Endothelial cell (in vitro differentiated cells): Measurements from ENCODE around the gene MAT1A. TPM values are rescaled to one million over a fixed set of nuclear protein-coding genes. Genes with fewer than 3 reads are reported as not detected.
"Not testable (repeated sequence)": the region's sequence is repeated elsewhere in the genome, so short reads cannot be mapped to it uniquely, and the experiment has no call there.

Experiments
- DNase-seq: peaks from one replicate; pipeline ENCODE4 v3.0.0; 2021; ENCODE audit warnings: low spot score
- H3K27ac Mint-ChIP-seq: one replicate; pipeline ENCODE4 v1.8.0; 2021; ENCODE audit warnings: mixed read lengths, inconsistent platforms; ENCODE audit not compliant: unreplicated experiment
- H3K27me3 Mint-ChIP-seq: one replicate; pipeline ENCODE4 v1.8.0; 2021; ENCODE audit warnings: mild to moderate bottlenecking, moderate library complexity, mixed read lengths, inconsistent platforms; ENCODE audit not compliant: unreplicated experiment
- H3K36me3 Mint-ChIP-seq: one replicate; pipeline ENCODE4 v1.8.0; 2021; ENCODE audit warnings: mild to moderate bottlenecking, low read depth, mixed read lengths, inconsistent platforms; ENCODE audit not compliant: unreplicated experiment
- H3K4me1 Mint-ChIP-seq: one replicate; pipeline ENCODE4 v1.8.0; 2021; ENCODE audit warnings: mild to moderate bottlenecking, mixed read lengths, inconsistent platforms; ENCODE audit not compliant: unreplicated experiment
- H3K4me3 Mint-ChIP-seq: one replicate; pipeline ENCODE4 v1.8.0; 2021; ENCODE audit warnings: mild to moderate bottlenecking, mixed read lengths, inconsistent platforms; ENCODE audit not compliant: unreplicated experiment
- H3K9me3 Mint-ChIP-seq: one replicate; pipeline ENCODE4 v1.8.0; 2021; ENCODE audit warnings: mixed read lengths, inconsistent platforms; ENCODE audit not compliant: unreplicated experiment
- total RNA-seq: library from RNA; stranded (reverse); fragmentation: NEBNext Ultra II Directional; extraction: Animal tissue kit (Norgen Biotek cat#: 25700); gene quantifications from one replicate; pipeline ENCODE4 v1.2.1, GENCODE V29; 2021; ENCODE audit not compliant: unreplicated experiment
- TF ChIP-seq, protein P1 (sequence below): fragments of 200-600 bp; sonication (generic); IDR thresholded peaks from one replicate; pipeline ENCODE4 v1.5.0; 2021; ENCODE audit warnings: antibody characterized with exemption; ENCODE audit not compliant: unreplicated experiment

The MAT1A gene
- total RNA-seq, 1 donor from 2014 or later = 0.64 TPM

DNA sequence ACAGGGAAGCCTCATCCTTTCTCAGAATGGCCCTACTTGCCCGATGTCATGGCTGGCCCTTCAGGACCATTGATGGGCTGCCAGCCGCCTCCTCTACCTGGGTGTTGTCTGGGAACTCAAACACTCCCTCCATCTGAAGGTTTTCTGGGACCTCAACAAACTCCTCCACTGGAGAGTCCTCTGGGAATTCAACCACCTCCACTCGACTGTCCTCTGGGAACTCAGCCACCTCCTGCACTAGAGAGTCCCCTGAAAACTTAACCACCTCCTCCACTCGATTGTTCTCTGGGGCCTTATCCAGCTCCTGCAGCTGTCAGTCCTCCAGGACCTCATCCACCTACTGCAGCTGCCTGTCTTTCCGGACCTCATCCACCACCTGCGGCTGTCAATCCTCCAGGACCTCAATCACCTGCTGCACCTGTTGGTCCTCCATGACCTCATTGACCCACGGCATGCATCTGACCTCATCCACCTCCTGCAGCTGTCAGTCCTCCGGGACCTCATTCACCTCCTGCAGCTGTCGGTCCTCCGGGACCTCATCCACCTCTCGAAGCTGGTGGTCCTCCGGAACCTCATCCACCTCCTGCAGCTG lies 37.1 kb downstream of the MAT1A start:
- Mint-ChIP-seq H3K27ac (no peak overlapping the region), H3K27me3 (peaks cover 10% of the 10 kb centered on the region), H3K4me1 (peaks cover 3% of the 10 kb centered on the region), H3K9me3 (no peaks in the 10 kb centered on the region), H3K36me3 (no peaks in the 10 kb centered on the region), H3K4me3 (no peak overlapping the region)
- DNase-seq = no peak
- TF ChIP-seq, protein P1, sequence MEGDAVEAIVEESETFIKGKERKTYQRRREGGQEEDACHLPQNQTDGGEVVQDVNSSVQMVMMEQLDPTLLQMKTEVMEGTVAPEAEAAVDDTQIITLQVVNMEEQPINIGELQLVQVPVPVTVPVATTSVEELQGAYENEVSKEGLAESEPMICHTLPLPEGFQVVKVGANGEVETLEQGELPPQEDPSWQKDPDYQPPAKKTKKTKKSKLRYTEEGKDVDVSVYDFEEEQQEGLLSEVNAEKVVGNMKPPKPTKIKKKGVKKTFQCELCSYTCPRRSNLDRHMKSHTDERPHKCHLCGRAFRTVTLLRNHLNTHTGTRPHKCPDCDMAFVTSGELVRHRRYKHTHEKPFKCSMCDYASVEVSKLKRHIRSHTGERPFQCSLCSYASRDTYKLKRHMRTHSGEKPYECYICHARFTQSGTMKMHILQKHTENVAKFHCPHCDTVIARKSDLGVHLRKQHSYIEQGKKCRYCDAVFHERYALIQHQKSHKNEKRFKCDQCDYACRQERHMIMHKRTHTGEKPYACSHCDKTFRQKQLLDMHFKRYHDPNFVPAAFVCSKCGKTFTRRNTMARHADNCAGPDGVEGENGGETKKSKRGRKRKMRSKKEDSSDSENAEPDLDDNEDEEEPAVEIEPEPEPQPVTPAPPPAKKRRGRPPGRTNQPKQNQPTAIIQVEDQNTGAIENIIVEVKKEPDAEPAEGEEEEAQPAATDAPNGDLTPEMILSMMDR = no peak

DNA sequence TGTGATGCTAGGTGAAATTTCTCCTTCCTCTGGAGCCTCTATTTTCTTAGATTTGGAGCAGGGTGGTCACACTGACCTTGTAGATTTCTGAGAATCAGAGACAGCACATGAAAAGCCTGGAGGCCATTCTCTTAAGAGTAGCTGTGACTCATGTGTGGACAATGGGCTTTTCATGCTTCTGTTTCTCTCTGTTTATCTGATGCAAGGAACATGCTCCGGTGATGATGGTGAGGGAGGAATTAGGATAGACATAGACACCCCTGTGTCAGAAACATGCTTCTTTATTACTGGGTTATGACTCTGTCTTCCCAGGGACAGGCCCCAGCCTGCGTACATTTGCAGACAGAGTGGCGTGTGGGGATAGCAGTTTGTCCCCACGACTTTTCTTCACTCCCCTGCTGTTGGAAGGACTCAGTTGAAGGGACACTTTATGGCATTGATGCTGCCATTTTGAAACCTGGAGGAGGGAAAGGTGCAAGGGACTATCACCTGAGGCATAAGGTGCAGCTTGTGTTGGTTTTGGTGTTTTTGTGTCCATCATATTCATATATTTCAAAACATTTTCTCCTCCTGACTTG lies 37.7 kb downstream of the MAT1A start:
- not testable (repeated sequence) for H3K27ac Mint-ChIP-seq, H3K4me3 Mint-ChIP-seq, DNase-seq, H3K27me3 Mint-ChIP-seq, H3K9me3 Mint-ChIP-seq, H3K36me3 Mint-ChIP-seq, H3K4me1 Mint-ChIP-seq

DNA sequence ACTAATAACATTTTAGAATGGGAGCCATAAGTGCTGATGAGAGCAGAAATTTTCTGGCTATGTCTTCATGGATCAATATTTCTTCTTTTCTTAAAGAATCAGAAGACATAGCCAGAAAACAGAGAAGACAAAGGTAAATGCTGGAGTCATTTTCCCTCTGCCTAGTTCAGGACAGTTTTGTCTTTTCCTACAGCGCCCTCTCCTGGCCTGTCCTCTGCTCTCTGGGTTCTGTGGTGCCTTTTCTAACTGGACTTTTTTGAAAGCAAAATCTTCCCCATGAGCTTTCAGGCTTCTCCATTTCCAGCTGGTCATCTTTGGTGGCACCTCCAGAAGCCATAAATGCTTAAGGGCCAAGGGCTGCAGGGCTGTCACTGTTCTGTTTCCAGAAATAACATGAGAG lies 39.1 kb downstream of the MAT1A start:
- H3K4me3 Mint-ChIP-seq, H3K9me3 Mint-ChIP-seq: not testable (repeated sequence)

DNA sequence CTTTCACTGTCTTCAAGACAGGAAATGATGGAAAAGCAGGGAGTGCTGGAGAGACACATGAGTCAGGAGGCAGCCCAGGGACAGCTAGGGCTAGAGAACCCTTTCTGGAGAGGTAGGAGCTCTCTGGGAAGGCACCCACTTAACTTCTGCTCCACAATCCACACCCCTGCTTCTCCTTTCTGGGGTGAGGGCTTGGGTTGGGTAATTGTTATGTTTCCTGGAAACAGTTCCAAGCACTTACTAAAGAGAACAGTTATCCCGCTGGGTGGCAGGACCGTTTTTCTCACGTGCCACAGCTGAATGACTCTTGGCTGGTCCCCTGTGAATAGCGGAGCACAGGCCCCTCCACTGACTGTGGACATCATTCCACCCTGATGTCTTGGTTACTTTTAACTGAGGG lies 39.6 kb downstream of the MAT1A start:
- H3K36me3 Mint-ChIP-seq, DNase-seq, H3K4me3 Mint-ChIP-seq, H3K4me1 Mint-ChIP-seq, H3K27ac Mint-ChIP-seq, H3K9me3 Mint-ChIP-seq, H3K27me3 Mint-ChIP-seq: not testable (repeated sequence)

More for the DNA sequence above, 39.1 kb downstream of the MAT1A start:
- H3K4me1 Mint-ChIP-seq, DNase-seq, H3K27ac Mint-ChIP-seq, H3K27me3 Mint-ChIP-seq, H3K36me3 Mint-ChIP-seq: not testable (repeated sequence)

DNA sequence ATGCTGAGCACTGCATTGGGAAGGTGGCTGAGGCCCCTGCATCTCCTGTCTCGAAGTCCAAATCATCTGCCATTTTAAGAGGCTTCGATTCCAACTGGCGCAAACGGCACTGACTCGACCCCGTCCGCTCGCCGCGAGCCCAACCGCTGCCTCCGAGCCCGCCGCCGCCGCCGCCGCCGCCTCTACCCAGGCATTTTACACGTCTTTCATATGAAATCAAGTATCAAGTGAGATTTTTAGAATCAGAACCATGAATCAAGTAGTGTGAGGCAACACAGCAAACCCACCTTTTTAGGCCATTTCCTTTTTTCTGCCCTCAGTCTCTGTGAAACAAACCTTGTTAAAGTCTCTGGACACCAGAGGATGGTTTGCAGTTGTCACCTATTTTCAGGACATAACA lies 41.8 kb downstream of the MAT1A start:
- not testable (repeated sequence) for H3K36me3 Mint-ChIP-seq, DNase-seq, H3K9me3 Mint-ChIP-seq, H3K4me3 Mint-ChIP-seq, H3K27me3 Mint-ChIP-seq, H3K4me1 Mint-ChIP-seq, H3K27ac Mint-ChIP-seq

DNA sequence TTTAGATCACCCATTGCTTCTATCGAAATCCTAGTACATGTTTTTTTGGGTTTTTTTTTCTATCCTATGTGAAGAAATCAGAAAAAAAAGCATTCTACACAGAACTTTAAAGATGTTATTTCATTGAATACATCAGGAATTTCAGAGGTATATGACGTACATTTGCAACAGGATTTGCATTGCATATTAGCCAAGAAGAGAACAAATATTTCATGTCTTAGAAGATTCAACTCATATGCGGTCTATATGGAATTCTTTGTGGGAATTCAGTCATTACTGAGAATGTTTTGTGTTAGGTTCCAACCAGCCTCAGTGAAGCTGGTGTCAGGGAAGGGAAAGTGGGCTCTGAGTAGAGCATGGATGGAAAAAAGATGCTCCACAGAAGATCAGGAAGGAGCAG lies 45.1 kb downstream of the MAT1A start:
- not testable (repeated sequence) for H3K27ac Mint-ChIP-seq, H3K4me3 Mint-ChIP-seq, H3K36me3 Mint-ChIP-seq, H3K4me1 Mint-ChIP-seq, H3K27me3 Mint-ChIP-seq, DNase-seq, H3K9me3 Mint-ChIP-seq

DNA sequence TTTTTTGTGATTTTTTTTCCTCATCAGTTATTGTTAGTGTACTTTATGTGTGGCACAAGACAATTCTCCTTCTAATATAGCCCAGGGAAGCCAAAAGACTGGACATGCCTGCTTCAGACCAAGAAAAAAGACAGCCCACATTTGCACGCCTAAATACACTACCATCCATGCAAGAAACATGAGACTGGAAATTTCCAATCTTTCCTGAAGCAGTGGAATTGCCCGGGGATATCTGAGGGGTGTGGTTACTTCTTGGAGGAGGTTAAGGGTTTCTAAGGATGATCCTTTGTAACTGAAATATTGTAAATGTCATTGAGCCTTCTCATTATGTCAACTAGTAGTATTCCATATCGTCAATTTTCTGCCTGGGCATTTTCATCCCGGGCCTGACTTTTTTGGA lies 47.1 kb downstream of the MAT1A start:
- H3K36me3 Mint-ChIP-seq, DNase-seq, H3K27me3 Mint-ChIP-seq, H3K9me3 Mint-ChIP-seq, H3K4me3 Mint-ChIP-seq, H3K4me1 Mint-ChIP-seq, H3K27ac Mint-ChIP-seq: not testable (repeated sequence)

DNA sequence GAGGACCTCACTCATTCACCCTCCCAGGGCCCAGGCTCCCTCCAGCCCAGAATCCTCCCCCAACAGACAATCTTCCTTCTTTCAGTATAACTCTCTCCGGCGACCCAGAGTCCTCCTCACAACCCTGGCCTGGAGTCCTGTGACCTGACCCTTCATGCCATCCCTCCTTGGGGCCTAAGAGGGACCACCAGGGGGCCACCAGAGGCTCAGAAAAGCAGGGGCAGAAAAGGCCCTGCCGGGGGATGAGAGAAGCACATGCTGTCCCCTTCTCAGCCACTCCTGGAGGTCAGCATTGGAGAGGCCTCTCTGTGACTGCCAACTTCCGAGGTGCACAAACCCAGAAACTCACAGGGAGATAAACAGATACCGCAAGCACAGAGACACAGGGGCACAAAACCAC lies 53.0 kb downstream of the MAT1A start:
- not testable (repeated sequence) for DNase-seq, H3K27ac Mint-ChIP-seq, H3K36me3 Mint-ChIP-seq, H3K9me3 Mint-ChIP-seq, H3K4me1 Mint-ChIP-seq, H3K27me3 Mint-ChIP-seq, H3K4me3 Mint-ChIP-seq

DNA sequence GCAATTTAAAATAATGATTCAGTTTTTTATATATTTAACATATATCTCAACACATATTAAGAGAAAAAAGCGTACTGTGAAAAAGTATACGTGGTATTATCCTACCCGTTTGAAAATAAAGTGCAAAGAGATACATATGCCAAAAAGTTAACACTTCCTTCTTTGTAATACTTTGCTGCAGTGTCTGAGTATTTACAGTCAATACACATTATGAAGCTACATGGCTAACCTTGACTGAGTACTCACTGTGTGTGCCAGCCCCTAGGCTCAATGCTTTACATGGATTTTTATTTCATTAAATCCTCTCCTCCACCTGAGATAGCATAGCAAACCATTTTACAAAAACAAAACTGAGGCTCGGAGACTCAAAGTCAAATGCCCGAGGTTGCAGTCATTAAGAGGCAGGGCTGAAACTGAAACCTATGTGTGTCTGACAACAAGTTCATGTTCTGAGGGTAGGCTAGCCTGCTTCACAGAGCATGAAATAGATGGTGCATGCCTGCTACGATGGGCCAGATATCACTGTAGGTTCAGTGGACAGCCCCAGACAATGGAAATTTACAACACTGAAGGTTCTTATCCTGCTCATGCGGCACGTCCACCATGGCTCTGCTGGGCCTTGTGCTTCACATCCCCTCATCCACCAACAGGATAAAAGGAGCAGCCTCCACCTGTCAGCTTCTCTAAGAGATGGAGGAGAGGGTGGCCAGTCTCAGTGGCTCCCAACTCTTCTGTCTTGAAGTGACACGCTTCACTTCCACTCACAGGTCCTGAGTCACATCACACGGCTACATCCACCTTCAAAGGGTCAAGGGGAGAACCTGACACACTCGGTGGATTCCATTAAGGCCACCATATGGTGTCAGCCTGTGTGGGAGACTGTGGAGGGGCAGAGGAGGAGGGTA lies 54.9 kb downstream of the MAT1A start:
- DNase-seq, H3K9me3 Mint-ChIP-seq, H3K4me1 Mint-ChIP-seq, H3K27me3 Mint-ChIP-seq, H3K36me3 Mint-ChIP-seq, H3K4me3 Mint-ChIP-seq, H3K27ac Mint-ChIP-seq: not testable (repeated sequence)

DNA sequence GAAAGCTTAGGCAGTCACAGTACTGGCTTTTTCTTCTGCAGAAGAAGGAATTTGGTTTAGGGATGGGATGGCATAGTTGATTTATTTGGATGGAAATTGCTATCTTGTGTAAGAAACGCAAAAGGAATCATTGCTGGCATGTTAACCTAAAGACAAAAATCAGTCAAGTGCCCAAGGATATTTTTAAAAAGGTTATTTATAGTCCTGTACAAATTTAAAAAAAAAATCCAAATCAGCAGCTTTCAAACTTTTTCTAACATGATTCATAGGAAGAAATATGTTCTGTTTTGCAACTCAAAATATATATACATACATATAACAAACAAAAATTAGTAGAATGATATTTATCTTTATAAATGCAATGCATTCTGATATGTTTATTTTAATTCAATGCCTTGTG lies 55.6 kb downstream of the MAT1A start:
- not testable (repeated sequence) for DNase-seq

DNA sequence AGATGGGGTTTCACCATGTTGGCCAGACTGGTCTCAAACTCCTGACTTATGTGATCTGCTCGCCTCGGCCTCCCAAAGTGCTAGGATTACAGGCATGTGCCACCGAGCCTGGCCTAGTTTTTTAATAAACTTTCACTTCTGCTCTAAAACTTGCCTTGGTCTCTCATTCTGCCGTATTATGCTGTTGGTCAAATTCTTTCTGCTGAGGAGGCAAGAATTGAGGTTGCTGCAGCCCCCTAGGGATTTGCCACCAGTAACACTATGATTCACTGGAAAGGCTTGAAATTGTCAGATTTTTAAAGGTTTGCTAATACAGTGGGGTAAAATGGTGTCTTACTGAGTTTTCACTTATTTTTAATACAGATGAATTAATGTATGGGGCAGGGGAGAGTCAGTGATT lies 62.7 kb downstream of the MAT1A start:
- DNase-seq, H3K27me3 Mint-ChIP-seq, H3K27ac Mint-ChIP-seq, H3K36me3 Mint-ChIP-seq, H3K4me1 Mint-ChIP-seq, H3K9me3 Mint-ChIP-seq, H3K4me3 Mint-ChIP-seq: not testable (repeated sequence)

More for the DNA sequence above, 55.6 kb downstream of the MAT1A start:
- not testable (repeated sequence) for H3K27ac Mint-ChIP-seq, H3K4me1 Mint-ChIP-seq, H3K36me3 Mint-ChIP-seq, H3K9me3 Mint-ChIP-seq, H3K4me3 Mint-ChIP-seq, H3K27me3 Mint-ChIP-seq
